Stomach (tissue), 4 donors: ENCODE data around the gene MEGF8.

Experiments
- EP300 ChIP-seq: sonication (generic); formaldehyde crosslinking; IDR thresholded peaks from one replicate; pipeline ENCODE4 v1.6.1; 2017; ENCODE audit warnings: antibody characterized with exemption
- POLR2A ChIP-seq, 4 donors: fragments of 450-650 bp; IDR thresholded peaks; one replicate each; pipeline ENCODE4 v1.6.1; 2016; ENCODE audit warnings: antibody characterized with exemption in 4 of 4, control low read depth in 2 of 4, mild to moderate bottlenecking in 1 of 4, moderate library complexity in 1 of 4
- TF ChIP-seq, protein P1 (sequence below), 7 experiments: fragments of 450-650 bp in 4 of 7; fragments of 200-600 bp in 3 of 7; sonication (generic) in 3 of 7; IDR thresholded peaks; one replicate each; pipeline ENCODE4 v1.5.1; 2016 to 2019; ENCODE audit warnings: antibody characterized with exemption in 7 of 7, control low read depth in 2 of 7, mild to moderate bottlenecking in 1 of 7

GRCh38 chr19:42285541-42285941 lies 39.9 kb upstream of the MEGF8 start:
- TF ChIP-seq, protein P1, sequence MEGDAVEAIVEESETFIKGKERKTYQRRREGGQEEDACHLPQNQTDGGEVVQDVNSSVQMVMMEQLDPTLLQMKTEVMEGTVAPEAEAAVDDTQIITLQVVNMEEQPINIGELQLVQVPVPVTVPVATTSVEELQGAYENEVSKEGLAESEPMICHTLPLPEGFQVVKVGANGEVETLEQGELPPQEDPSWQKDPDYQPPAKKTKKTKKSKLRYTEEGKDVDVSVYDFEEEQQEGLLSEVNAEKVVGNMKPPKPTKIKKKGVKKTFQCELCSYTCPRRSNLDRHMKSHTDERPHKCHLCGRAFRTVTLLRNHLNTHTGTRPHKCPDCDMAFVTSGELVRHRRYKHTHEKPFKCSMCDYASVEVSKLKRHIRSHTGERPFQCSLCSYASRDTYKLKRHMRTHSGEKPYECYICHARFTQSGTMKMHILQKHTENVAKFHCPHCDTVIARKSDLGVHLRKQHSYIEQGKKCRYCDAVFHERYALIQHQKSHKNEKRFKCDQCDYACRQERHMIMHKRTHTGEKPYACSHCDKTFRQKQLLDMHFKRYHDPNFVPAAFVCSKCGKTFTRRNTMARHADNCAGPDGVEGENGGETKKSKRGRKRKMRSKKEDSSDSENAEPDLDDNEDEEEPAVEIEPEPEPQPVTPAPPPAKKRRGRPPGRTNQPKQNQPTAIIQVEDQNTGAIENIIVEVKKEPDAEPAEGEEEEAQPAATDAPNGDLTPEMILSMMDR (IDR thresholded peaks at IDR 0.05) = no peak
- TF ChIP-seq POLR2A (IDR thresholded peaks at IDR 0.05) (no peak), EP300 (no peak)
